ENCODE results near the gene NLRP8. TPM values are rescaled to one million over a fixed set of nuclear protein-coding genes. Genes with fewer than 3 reads are reported as not detected.

NLRP8 gene
- total and polyA plus RNA-seq, 2 donors from 2014 or later, result not detected

GRCh38 chr19:56026769-56027168 is 79.1 kb downstream of the NLRP8 start:
- H3K27me3 ChIP-seq (ENCODE audit: control insufficient read depth, insufficient read depth, low read length), result no peaks in the 10 kb centered on the region
- FAIRE-seq (no peak), DNase-seq (no peak)
- no peak overlapping the region for H3K27ac ChIP-seq (ENCODE audit: low read depth in 2 of 2, low read length in 2 of 2)
- no peak for TF ChIP-seq CTCF (IDR thresholded peaks at IDR 0.05; ENCODE audit: borderline replicate concordance, extremely low read depth, insufficient read depth)
- intact Hi-C loops (cut with DNase I), result no loop called here
- H3K4me3 ChIP-seq (ENCODE audit: low read length in 3 of 3), result no peak overlapping the region
- H3K36me3 ChIP-seq (ENCODE audit: control insufficient read depth in 2 of 3, insufficient read depth in 3 of 3, low read length in 3 of 3), result no peaks in the 10 kb centered on the region
- H3K4me1 ChIP-seq (ENCODE audit: control insufficient read depth in 2 of 3, insufficient read depth in 2 of 3, low read depth in 1 of 3, low read length in 3 of 3), result no peaks in the 10 kb centered on the region
- no peak overlapping the region for H3K9ac ChIP-seq (ENCODE audit: low read length in 3 of 3)
- H3K9me3 ChIP-seq (ENCODE audit: control insufficient read depth in 2 of 3, insufficient read depth in 1 of 3, low read length in 3 of 3), result no peaks in the 10 kb centered on the region

Other genes starting within 250 kb of the NLRP8 start
- 0.09 TPM for gene NLRP9, start 209.4 kb upstream of the NLRP8 start, total RNA-seq
- gene NLRP9, start 209.4 kb upstream of the NLRP8 start, polyA plus RNA-seq (ENCODE audit: insufficient read depth, low read depth, low replicate concordance), result not detected
- gene RFPL4A, start 188.7 kb upstream of the NLRP8 start, total RNA-seq, result 0.41 TPM
- not detected for gene RFPL4A, start 188.7 kb upstream of the NLRP8 start, polyA plus RNA-seq (ENCODE audit: insufficient read depth, low read depth, low replicate concordance)
- not detected for gene RFPL4AL1, start 178.7 kb upstream of the NLRP8 start, total RNA-seq
- not detected for gene RFPL4AL1, start 178.7 kb upstream of the NLRP8 start, polyA plus RNA-seq (ENCODE audit: insufficient read depth, low read depth, low replicate concordance)
- gene NLRP11, start 115.8 kb upstream of the NLRP8 start, total RNA-seq, result 0.35 TPM
- not detected for gene NLRP11, start 115.8 kb upstream of the NLRP8 start, polyA plus RNA-seq (ENCODE audit: insufficient read depth, low read depth, low replicate concordance)
- 0.06 TPM for gene NLRP4, start 111.3 kb upstream of the NLRP8 start, total RNA-seq
- not detected for gene NLRP4, start 111.3 kb upstream of the NLRP8 start, polyA plus RNA-seq (ENCODE audit: insufficient read depth, low read depth, low replicate concordance)
- gene NLRP13, start 15.5 kb upstream of the NLRP8 start, total RNA-seq, result not detected
- not detected for gene NLRP13, start 15.5 kb upstream of the NLRP8 start, polyA plus RNA-seq (ENCODE audit: insufficient read depth, low read depth, low replicate concordance)
- not detected for gene NLRP5, start 38.9 kb downstream of the NLRP8 start, total RNA-seq
- gene NLRP5, start 38.9 kb downstream of the NLRP8 start, polyA plus RNA-seq (ENCODE audit: insufficient read depth, low read depth, low replicate concordance), result not detected
- gene ZNF787, start 173.5 kb downstream of the NLRP8 start, total RNA-seq, result 31.9 TPM
- gene ZNF787, start 173.5 kb downstream of the NLRP8 start, polyA plus RNA-seq (ENCODE audit: insufficient read depth, low read depth, low replicate concordance), result 23.0 TPM
- 28.4 TPM for gene ZNF444, start 193.5 kb downstream of the NLRP8 start, total RNA-seq
- gene ZNF444, start 193.5 kb downstream of the NLRP8 start, polyA plus RNA-seq (ENCODE audit: insufficient read depth, low read depth, low replicate concordance), result 39.6 TPM
- gene GALP, start 228.2 kb downstream of the NLRP8 start, total RNA-seq, result not detected
- gene GALP, start 228.2 kb downstream of the NLRP8 start, polyA plus RNA-seq (ENCODE audit: insufficient read depth, low read depth, low replicate concordance), result not detected
- not detected for gene ZSCAN5B, start 250.0 kb downstream of the NLRP8 start, total RNA-seq
- gene ZSCAN5B, start 250.0 kb downstream of the NLRP8 start, polyA plus RNA-seq (ENCODE audit: insufficient read depth, low read depth, low replicate concordance), result not detected